ENCODE results near the gene GPR35.

DNA sequence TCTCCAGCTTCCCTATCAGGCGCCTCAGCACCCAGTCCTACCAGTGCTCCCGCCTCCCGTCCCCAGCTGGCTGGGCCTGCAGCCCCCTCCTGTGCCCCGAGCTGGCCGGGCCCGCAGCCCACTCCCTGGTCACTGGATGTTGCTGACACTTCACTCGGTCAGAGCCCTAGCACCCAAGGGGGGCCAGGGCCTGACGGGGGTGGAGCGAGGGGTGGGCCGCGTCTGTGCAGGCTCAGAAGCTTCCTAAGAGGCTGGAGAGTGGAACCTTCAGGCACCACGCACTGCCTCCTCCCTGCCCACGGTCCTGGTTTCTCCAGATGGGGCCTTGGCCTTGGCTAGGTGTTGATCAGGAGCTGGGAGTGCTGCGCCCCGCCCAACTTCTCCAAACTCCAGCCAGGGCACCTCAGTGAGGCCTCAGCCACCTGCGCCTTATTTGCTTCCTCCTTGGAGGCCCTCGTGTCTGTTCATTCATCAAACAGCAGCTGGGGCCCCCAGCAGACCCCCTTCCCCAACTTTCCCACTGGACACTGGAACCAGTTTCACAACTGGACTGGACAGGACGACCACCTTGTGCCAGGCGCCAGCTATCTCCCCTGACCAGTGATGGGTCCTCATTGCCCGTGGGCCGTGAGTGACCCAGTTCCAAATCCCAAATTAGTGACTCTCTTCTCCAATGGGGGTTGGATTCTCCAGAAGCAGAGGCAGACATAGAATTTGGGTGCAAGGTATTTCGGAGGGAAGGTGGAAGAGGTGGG is 22.0 kb upstream of the GPR35 start:
- TF ChIP-seq, protein P1, sequence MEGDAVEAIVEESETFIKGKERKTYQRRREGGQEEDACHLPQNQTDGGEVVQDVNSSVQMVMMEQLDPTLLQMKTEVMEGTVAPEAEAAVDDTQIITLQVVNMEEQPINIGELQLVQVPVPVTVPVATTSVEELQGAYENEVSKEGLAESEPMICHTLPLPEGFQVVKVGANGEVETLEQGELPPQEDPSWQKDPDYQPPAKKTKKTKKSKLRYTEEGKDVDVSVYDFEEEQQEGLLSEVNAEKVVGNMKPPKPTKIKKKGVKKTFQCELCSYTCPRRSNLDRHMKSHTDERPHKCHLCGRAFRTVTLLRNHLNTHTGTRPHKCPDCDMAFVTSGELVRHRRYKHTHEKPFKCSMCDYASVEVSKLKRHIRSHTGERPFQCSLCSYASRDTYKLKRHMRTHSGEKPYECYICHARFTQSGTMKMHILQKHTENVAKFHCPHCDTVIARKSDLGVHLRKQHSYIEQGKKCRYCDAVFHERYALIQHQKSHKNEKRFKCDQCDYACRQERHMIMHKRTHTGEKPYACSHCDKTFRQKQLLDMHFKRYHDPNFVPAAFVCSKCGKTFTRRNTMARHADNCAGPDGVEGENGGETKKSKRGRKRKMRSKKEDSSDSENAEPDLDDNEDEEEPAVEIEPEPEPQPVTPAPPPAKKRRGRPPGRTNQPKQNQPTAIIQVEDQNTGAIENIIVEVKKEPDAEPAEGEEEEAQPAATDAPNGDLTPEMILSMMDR (IDR thresholded peaks at IDR 0.05), result no peak
- TF ChIP-seq POLR2A (IDR thresholded peaks at IDR 0.05; ENCODE audit: low read depth), result no peak
- TF ChIP-seq POLR2AphosphoS5 (IDR thresholded peaks at IDR 0.05), result no peak
